GM23248 (cell line): Measurements from ENCODE around the gene MED9. TPM values are rescaled to one million over a fixed set of nuclear protein-coding genes. Genes with fewer than 3 reads are reported as not detected.

Experiments used
- DNase-seq: peaks from one replicate; pipeline ENCODE4 v3.0.0-alpha.2; 2015
- H2AFZ ChIP-seq: fragments of 200-600 bp; sonication (generic); 2 replicates; pipeline ENCODE4 v1.6.1; 2016; ENCODE audit warnings: antibody characterized with exemption
- H3F3A ChIP-seq: fragments of 200-600 bp; sonication (generic); 2 replicates; pipeline ENCODE4 v1.6.1; 2016; ENCODE audit warnings: mild to moderate bottlenecking, antibody characterized with exemption, mixed run types; ENCODE audit not compliant: insufficient read depth
- H3K27ac ChIP-seq: fragments of 200-600 bp; sonication (generic); 2 replicates; pipeline ENCODE4 v1.5.1; 2016; ENCODE audit warnings: mild to moderate bottlenecking
- H3K27me3 ChIP-seq: fragments of 200-600 bp; sonication (generic); replicated peaks from 2 replicates; pipeline ENCODE4 v1.6.1; 2016; ENCODE audit warnings: mild to moderate bottlenecking; ENCODE audit not compliant: insufficient read depth
- H3K36me3 ChIP-seq: fragments of 200-600 bp; sonication (generic); 2 replicates; pipeline ENCODE4 v1.6.1; 2016; ENCODE audit warnings: low read depth, mild to moderate bottlenecking
- H3K4me1 ChIP-seq: fragments of 200-600 bp; sonication (generic); 2 replicates; pipeline ENCODE4 v1.6.1; 2016; ENCODE audit warnings: mild to moderate bottlenecking; ENCODE audit not compliant: insufficient read depth
- H3K4me2 ChIP-seq: fragments of 200-600 bp; sonication (generic); one replicate; pipeline ENCODE4 v1.6.1; 2016; ENCODE audit warnings: mild to moderate bottlenecking; ENCODE audit not compliant: unreplicated experiment
- H3K4me3 ChIP-seq: fragments of 200-600 bp; sonication (generic); 2 replicates; pipeline ENCODE4 v1.5.1; 2016; ENCODE audit warnings: mild to moderate bottlenecking
- H3K79me2 ChIP-seq: fragments of 200-600 bp; sonication (generic); 2 replicates; pipeline ENCODE4 v1.6.1; 2016; ENCODE audit warnings: mild to moderate bottlenecking; ENCODE audit not compliant: insufficient read depth
- H3K9ac ChIP-seq: fragments of 200-600 bp; sonication (generic); 2 replicates; pipeline ENCODE4 v1.6.1; 2016; ENCODE audit warnings: mild to moderate bottlenecking
- H3K9me2 ChIP-seq: fragments of 200-600 bp; sonication (generic); 2 replicates; pipeline ENCODE4 v1.6.1; 2016; ENCODE audit warnings: mixed run types, mild to moderate bottlenecking, moderate library complexity; ENCODE audit not compliant: insufficient read depth
- H3K9me3 ChIP-seq: fragments of 200-600 bp; sonication (generic); one replicate; pipeline ENCODE4 v1.6.1; 2017; ENCODE audit warnings: low read depth
- H4K20me1 ChIP-seq: fragments of 200-600 bp; sonication (generic); 2 replicates; pipeline ENCODE4 v1.6.0; 2016; ENCODE audit not compliant: insufficient read depth
- EZH2 ChIP-seq: fragments of 200-600 bp; sonication (generic); IDR thresholded peaks from 2 replicates; pipeline ENCODE4 v1.6.1; 2018; ENCODE audit warnings: antibody characterized with exemption, mild to moderate bottlenecking; ENCODE audit not compliant: insufficient read depth, poor library complexity, severe bottlenecking
- EZH2phosphoT487 ChIP-seq: fragments of 200-600 bp; sonication (generic); IDR thresholded peaks from 2 replicates; pipeline ENCODE4 v1.6.1; 2018; ENCODE audit warnings: antibody characterized with exemption, moderate library complexity, mild to moderate bottlenecking, low read depth; ENCODE audit not compliant: insufficient read depth
- WGBS, 2 experiments: methylation state at CpG; one replicate each; pipeline ENCODE4 v1.1.6; 2015 to 2017; ENCODE audit warnings: low lambda C conversion rate in 2 of 2, low coverage in 1 of 2; ENCODE audit errors: missing lambda C conversion rate in 2 of 2; 5-methylcytosine and 5-hydroxymethylcytosine counted together
- in situ Hi-C: fragments of 300-500 bp; cut with MboI; formaldehyde crosslinking; loops from 2 replicates; pipeline ENCODE4 v1.15.0; 2020
- polyA plus RNA-seq: library from polyadenylated mRNA; unstranded; fragments of >200 nt; fragmentation: Nextera tagmentation; extraction: Ambion mirVana; gene quantifications from 2 replicates; pipeline ENCODE4 v1.2.1, GENCODE V29; 2016
- total RNA-seq: library from RNA; depleted of rRNA; stranded (reverse); fragments of >200 nt; shearing (Covaris generic); gene quantifications from 2 replicates; pipeline ENCODE4 v1.2.3, GENCODE V29; 2014

Gene MED9
- total and polyA plus RNA-seq, 2 experiments from 2014 or later, result 10.0 to 10.3 TPM

DNA sequence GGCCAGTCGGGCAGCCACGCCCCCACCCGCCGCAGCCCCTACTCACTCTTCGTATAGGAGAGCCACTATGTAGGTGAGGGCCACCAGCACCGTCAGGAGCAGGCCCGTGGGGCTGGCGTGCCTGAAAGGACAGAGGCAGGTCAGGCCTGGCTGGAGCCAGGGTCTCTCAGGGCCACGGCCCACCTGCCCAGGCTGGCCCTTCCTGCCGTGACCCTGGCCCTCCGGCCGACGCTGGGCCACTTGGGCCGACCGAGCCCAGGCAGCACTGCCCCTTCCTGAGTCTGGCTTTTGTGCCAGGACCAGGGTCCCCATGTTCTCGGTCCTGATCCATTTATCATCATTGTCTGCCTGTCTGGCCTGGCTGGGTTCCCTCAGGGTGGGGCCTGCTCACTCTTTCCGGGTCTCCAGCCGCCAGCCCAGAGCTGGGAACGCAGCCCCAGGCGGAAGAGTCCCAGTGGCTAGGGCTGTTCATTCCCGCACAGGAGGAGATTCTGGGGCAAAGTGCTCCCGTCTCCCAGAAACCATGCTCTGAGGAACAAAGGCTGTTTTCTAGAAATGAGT lies 29.5 kb downstream of the MED9 start:
- Histone ChIP-seq H3F3A (no peaks in the 10 kb centered on the region), H3K27me3 (no peaks in the 10 kb centered on the region), H4K20me1 (no peaks in the 10 kb centered on the region), H3K9me3 (no peaks in the 10 kb centered on the region), H3K9me2 (no peaks in the 10 kb centered on the region), H2AFZ (no peak overlapping the region), H3K9ac (no peak overlapping the region), H3K79me2 (no peaks in the 10 kb centered on the region), H3K36me3 (no peaks in the 10 kb centered on the region), H3K4me2 (no peak overlapping the region), H3K4me1 (no peaks in the 10 kb centered on the region), H3K4me3 (no peak overlapping the region), H3K27ac (no peak overlapping the region)
- 71 to 76% methylated on average over 20 to 21 of the region's 22 CpGs for WGBS, 2 experiments
- TF ChIP-seq EZH2phosphoT487 (no peak), EZH2 (no peak)
- in situ Hi-C loops, result no loop called here
- DNase-seq, result no peak

- no peak for TF ChIP-seq EZH2phosphoT487
- TF ChIP-seq EZH2, result no peak
- no peak overlapping the region for H2AFZ ChIP-seq
- H3K36me3 ChIP-seq, result no peaks in the 10 kb centered on the region
- H3K79me2 ChIP-seq, result no peaks in the 10 kb centered on the region
- H3K27ac ChIP-seq, result no peak overlapping the region
- H3K4me1 ChIP-seq, result no peaks in the 10 kb centered on the region
- H3K4me2 ChIP-seq, result no peak overlapping the region
- no peaks in the 10 kb centered on the region for H3K27me3 ChIP-seq
- no peak overlapping the region for H3K9ac ChIP-seq
- no peaks in the 10 kb centered on the region for H3K9me3 ChIP-seq
- no peaks in the 10 kb centered on the region for H4K20me1 ChIP-seq
- in situ Hi-C loops, result no loop called here
- H3F3A ChIP-seq, result no peaks in the 10 kb centered on the region
- H3K4me3 ChIP-seq, result no peak overlapping the region
- no peaks in the 10 kb centered on the region for H3K9me2 ChIP-seq
- WGBS, 2 experiments, result 85 to 86% methylated on average over 15 to 17 of the region's 17 CpGs
- no peak for DNase-seq
Observed at GRCh38 chr17:17506893-17507464, 30.2 kb downstream of the MED9 start.

DNA sequence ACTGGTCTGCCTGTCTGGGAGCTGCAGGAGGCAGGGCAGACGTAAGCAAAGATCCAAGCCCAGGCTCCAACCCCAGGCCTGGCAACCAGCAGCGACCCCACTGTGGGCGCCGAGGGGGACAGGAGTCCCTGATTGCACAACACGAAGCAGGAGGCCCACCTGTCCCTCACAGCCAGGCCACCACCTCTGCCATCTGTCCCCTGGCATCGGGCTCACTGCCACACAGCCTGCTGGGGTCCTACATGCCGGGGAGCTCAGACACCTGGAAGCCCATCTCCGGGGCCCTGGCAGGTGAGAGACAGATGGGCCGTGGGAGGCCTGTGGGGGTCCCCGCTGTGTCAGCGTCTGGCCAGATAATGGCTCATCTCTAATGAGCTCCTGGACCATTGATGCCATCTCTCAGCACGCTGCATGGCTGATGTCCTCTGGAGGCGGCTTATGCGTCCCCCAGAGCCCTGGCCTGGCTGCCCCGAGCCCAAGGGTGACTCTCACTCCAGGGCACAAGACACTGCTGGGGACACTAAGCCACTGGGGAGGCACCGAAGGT lies 30.7 kb downstream of the MED9 start:
- 83 to 85% methylated on average over 14 to 15 of the region's 16 CpGs for WGBS, 2 experiments
- in situ Hi-C loops, result no loop called here
- no peak for DNase-seq
- Histone ChIP-seq H3K36me3 (no peaks in the 10 kb centered on the region), H3K9ac (no peak overlapping the region), H3K9me3 (no peaks in the 10 kb centered on the region), H3K4me2 (no peak overlapping the region), H3K4me3 (no peak overlapping the region), H3K27me3 (no peaks in the 10 kb centered on the region), H3F3A (no peaks in the 10 kb centered on the region), H3K79me2 (no peaks in the 10 kb centered on the region), H2AFZ (no peak overlapping the region), H3K4me1 (no peaks in the 10 kb centered on the region), H4K20me1 (no peaks in the 10 kb centered on the region), H3K9me2 (no peaks in the 10 kb centered on the region), H3K27ac (no peak overlapping the region)
- no peak for TF ChIP-seq EZH2phosphoT487
- no peak for TF ChIP-seq EZH2

DNA sequence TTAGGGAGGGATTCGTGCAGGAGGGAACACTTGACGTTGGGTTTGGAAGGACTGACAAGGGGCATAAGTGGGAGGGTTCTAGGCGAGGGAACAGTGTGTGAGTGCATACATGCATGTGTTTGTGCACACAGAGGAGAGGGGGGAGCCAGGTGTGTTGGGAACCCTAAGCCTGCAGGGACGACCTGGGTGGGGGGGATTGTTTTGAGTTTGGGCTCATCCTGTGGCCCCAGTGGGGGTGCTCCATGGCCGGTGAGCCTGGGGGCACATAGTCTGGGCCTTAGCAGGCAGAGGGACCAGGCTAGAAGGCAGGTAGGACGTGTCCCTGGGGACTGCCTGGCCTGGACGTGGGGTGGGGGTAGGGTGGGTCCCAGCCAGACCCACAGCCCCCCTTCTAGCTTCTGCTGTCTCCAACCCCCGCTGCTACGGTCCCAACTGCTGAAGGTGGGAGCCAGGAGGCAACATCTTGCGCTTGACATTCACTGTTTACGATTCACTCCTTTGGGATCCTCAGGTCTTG lies 31.3 kb downstream of the MED9 start:
- Histone ChIP-seq H3K36me3 (no peaks in the 10 kb centered on the region), H3K4me3 (no peak overlapping the region), H3K79me2 (no peaks in the 10 kb centered on the region), H3K27me3 (no peaks in the 10 kb centered on the region), H3K4me2 (no peak overlapping the region), H3K9me3 (no peaks in the 10 kb centered on the region), H3K9ac (no peak overlapping the region), H3K9me2 (no peaks in the 10 kb centered on the region), H3K4me1 (no peaks in the 10 kb centered on the region), H2AFZ (no peak overlapping the region), H3F3A (no peaks in the 10 kb centered on the region), H3K27ac (no peak overlapping the region), H4K20me1 (no peaks in the 10 kb centered on the region)
- in situ Hi-C loops, result no loop called here
- TF ChIP-seq EZH2 (no peak), EZH2phosphoT487 (no peak)
- WGBS, 2 experiments, result 90 to 93% methylated on average over 9 to 11 of the region's 11 CpGs
- DNase-seq, result no peak
